Measurements from ENCODE around the gene ZNF446.

DNA sequence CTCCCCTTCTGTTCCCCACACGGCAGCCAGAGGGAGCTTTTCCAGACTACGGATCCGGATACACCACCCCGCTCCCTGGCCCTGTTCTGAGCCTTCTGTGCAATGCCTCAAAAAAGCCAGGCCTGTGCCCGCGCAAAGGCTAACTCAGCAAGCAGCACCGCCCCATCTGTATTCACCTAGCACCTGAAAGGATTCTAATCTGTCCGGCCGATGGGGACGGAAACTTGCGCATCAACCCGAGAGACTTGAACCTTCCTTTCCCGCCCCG is 42.9 kb downstream of the ZNF446 start:
- TF ChIP-seq, protein P1, sequence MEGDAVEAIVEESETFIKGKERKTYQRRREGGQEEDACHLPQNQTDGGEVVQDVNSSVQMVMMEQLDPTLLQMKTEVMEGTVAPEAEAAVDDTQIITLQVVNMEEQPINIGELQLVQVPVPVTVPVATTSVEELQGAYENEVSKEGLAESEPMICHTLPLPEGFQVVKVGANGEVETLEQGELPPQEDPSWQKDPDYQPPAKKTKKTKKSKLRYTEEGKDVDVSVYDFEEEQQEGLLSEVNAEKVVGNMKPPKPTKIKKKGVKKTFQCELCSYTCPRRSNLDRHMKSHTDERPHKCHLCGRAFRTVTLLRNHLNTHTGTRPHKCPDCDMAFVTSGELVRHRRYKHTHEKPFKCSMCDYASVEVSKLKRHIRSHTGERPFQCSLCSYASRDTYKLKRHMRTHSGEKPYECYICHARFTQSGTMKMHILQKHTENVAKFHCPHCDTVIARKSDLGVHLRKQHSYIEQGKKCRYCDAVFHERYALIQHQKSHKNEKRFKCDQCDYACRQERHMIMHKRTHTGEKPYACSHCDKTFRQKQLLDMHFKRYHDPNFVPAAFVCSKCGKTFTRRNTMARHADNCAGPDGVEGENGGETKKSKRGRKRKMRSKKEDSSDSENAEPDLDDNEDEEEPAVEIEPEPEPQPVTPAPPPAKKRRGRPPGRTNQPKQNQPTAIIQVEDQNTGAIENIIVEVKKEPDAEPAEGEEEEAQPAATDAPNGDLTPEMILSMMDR (conservative IDR thresholded peaks at IDR 0.05; ENCODE audit: low read length): peak; percentile 55
- no peak for TF ChIP-seq EZH2phosphoT487 (IDR thresholded peaks at IDR 0.05; ENCODE audit: borderline replicate concordance)
